IPS-18c (cell line): Measurements from ENCODE around the gene GNA14.
"Not testable (repeated sequence)": the region's sequence is repeated elsewhere in the genome, so short reads cannot be mapped to it uniquely, and the experiment has no call there.

ENCODE experiments used
- H3K4me3 ChIP-seq: 2 replicates; pipeline ENCODE4 v1.7.0; 2013; ENCODE audit warnings: low read depth, mild to moderate bottlenecking, low read length, moderate library complexity; ENCODE audit not compliant: insufficient read depth
- H3K9me3 ChIP-seq: one replicate; pipeline ENCODE4 v1.6.1; 2013; ENCODE audit warnings: mild to moderate bottlenecking, low read length, moderate library complexity; ENCODE audit not compliant: control insufficient read depth, insufficient read depth

The GNA14 gene

GRCh38 chr9:77648234-77649108 is at the start of gene GNA14:
Gene GNA14 (minus strand): TSS chr9:77648322. CDS start chr9:77647793, 529 bp downstream.
- H3K4me3 ChIP-seq, result peak within 1 kb of the TSS; percentile 58
- no peaks in the 10 kb centered on the region for H3K9me3 ChIP-seq

- Histone ChIP-seq H3K4me3 (no peak overlapping the region), H3K9me3 (no peaks in the 10 kb centered on the region)
Measured at GRCh38 chr9:77697238-77697984, 49.3 kb upstream of the GNA14 start.

GRCh38 chr9:77690723-77691122 is 42.6 kb upstream of the GNA14 start:
- H3K4me3 ChIP-seq, H3K9me3 ChIP-seq: not testable (repeated sequence)

GRCh38 chr9:77690119-77690518 is 42.0 kb upstream of the GNA14 start:
- H3K9me3 ChIP-seq, H3K4me3 ChIP-seq: not testable (repeated sequence)

DNA sequence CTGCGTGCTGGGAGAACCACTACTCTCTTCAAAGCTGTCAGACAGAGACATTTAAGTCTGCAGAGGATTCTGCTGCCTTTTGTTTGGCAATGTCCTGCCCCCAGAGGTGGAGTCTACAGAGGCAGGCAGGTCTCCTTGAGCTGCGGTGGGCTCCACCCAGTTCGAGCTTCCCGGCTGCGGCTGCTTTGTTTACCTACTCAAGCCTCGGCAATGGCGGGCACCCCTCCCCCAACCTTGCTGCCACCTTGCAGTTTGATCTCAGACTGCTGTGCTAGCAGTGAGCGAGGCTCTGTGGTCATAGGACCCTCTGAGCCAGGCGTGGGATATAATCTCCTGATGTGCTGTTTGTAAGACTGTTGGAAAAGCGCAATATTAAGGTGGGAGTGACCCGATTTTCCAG is 39.6 kb upstream of the GNA14 start:
- not testable (repeated sequence) for H3K9me3 ChIP-seq, H3K4me3 ChIP-seq

GRCh38 chr9:77680581-77680980 is 32.5 kb upstream of the GNA14 start:
- Histone ChIP-seq H3K9me3 (peaks cover 2% of the 10 kb centered on the region), H3K4me3 (no peak overlapping the region)

DNA sequence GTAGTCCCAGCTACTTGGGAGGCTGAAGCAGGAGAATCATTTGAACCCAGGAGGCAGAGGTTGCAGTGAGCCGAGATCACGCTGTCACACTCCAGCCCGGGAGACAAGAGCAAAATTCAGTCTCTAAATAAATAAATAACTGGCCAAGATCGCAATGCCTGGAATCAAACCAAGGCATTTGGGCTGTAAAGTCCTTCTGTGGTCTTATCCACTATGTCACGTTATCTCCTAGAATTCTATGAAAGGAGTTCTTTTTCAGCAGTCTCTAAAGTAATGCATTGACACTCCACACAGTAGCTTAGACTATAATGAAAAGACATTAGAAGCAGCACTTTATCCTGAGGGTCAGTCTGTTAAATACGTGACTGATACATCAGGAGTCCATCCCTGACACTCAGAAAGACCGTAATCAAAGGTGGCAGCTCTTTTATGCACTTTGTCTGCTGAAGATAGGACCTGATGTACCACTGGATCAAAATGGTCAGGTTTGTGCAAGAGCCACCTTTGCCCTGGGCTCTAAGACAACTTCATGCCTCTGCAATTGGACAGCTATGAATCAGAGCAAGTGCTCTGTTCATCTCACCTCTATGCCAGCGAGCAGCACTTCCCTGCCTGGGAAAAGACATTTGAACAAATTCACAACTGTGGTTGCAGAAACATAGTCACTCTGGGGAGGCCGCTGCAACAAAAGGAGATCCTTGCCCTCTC is 31.7 kb upstream of the GNA14 start:
- Histone ChIP-seq H3K4me3 (no peak overlapping the region), H3K9me3 (peaks cover 2% of the 10 kb centered on the region)

- Histone ChIP-seq H3K4me3 (no peak overlapping the region), H3K9me3 (peaks cover 2% of the 10 kb centered on the region)
Measured at GRCh38 chr9:77679088-77679487, 31.0 kb upstream of the GNA14 start.

DNA sequence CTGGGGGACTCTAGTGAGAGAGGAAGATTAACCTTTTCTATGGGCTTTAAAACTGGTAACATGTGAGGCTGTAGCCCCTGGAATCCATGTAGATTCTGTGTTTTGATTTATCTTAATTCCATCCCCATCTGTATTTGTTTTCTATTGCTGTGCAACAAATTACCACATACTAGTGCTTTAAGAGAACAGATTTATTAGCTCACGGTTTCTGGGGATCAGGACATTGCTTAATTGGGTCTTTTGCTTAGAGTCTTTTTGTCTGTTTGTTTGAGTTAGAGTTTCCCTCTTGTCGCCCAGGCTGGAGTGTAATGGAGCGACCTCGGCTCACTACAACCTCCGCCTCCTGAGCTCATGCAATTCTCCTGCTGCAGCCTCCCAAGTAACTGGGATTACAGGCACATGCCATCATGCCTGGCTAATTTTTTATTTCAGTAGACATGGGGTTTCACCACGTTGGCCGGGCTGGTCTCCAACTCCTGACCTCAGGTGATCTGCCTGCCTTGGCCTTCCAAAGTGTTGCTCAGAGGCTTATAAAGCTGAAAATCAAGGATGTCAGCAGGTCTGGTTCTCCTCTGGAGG is 29.9 kb upstream of the GNA14 start:
- Histone ChIP-seq H3K9me3 (no peaks in the 10 kb centered on the region), H3K4me3 (no peak overlapping the region)

- H3K4me3 ChIP-seq, result no peak overlapping the region
- H3K9me3 ChIP-seq, result no peaks in the 10 kb centered on the region
Measured at GRCh38 chr9:77677397-77677796, 29.3 kb upstream of the GNA14 start.

GRCh38 chr9:77673941-77674791 is 26.0 kb upstream of the GNA14 start:
- Histone ChIP-seq H3K9me3 (no peaks in the 10 kb centered on the region), H3K4me3 (no peak overlapping the region)

DNA sequence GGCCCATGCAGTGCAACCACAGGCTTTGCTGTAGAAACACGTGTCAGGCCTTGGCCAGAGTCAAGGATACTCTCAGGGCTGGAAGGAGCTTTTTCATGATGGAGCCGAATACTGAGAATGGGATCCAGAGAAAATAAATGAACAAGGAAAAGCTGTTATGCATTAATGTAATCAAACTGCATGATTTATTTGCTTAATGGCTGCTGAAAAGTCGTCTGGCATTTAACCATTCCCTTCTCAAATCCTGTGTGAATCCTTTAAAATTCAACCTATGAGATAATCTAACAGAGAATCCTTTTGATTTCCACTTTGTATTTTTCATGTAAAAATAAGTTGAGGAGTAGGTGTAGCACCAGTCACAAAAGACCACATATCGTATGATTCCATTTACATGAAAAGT is 24.1 kb upstream of the GNA14 start:
- Histone ChIP-seq H3K9me3 (no peaks in the 10 kb centered on the region), H3K4me3 (no peak overlapping the region)

- H3K9me3 ChIP-seq, result no peaks in the 10 kb centered on the region
Measured at GRCh38 chr9:77667151-77667550, 19.0 kb upstream of the GNA14 start.

GRCh38 chr9:77663754-77664153 is 15.6 kb upstream of the GNA14 start:
- no peak overlapping the region for H3K4me3 ChIP-seq
- H3K9me3 ChIP-seq, result no peaks in the 10 kb centered on the region

More at GRCh38 chr9:77667151-77667550, 19.0 kb upstream of the GNA14 start:
- no peak overlapping the region for H3K4me3 ChIP-seq

DNA sequence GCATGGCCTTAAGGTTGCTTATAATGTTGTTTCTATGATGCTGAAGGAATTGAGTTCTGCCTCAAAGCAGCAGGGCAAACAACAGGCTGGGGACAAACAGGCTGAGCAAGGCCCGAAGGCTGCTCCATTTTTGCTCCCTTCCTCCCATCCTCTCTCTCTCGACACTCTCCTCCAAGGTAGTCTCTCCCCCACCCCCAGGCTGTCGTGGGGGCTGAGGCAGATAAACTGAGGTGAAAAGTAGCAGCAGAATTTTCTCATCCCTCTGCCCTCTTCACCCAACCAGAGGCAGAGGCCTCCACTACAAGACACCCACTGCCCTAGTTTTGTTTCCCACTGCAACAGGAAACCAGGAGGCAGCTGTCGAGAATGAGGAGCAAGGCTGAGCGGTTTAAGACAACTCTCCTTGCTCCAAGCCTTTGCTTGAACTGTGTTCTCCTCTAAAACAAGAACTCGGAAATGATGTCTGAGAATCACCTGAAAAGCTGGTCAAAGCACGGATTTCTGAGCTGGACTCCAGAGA is 13.5 kb upstream of the GNA14 start:
- no peak overlapping the region for H3K4me3 ChIP-seq
- H3K9me3 ChIP-seq, result no peaks in the 10 kb centered on the region

DNA sequence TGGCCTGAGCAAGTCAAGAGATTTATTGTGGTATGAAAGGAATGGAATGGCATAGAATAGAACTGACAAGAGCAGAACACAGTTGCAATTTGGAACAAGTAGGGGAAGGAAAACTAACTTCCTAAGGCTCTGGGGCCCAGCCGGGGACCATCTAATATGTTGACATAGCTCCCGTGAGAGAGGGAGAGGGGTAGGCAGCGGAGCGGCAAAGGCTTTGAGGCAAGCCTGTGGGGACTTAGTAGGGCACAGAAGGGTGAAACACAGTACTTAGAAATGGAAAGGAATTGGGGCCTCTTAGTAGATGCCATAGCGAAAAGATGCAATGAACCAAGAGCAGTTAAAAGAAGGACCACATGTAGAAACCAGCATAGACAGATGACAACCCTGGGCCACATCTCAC is 11.8 kb upstream of the GNA14 start:
- Histone ChIP-seq H3K9me3 (no peaks in the 10 kb centered on the region), H3K4me3 (no peak overlapping the region)
